Hippocampal formation (tissue), 2 donors: Measurements from ENCODE around the gene METTL17.
"Not testable (repeated sequence)": the region's sequence is repeated elsewhere in the genome, so short reads cannot be mapped to it uniquely, and the experiment has no call there.

ENCODE experiments used
- DNase-seq, 2 donors: peaks; one replicate each; lab custom pipeline; 2025; lab: John Stamatoyannopoulos, UW

Gene METTL17

GRCh38 chr14:20989787-20990600, at the start of gene METTL17:
METTL17 (plus strand) TSS chr14:20989980; CDS start chr14:20990003, 23 bp downstream.
- DNase-seq = peak; percentile 83 to 95

- not testable (repeated sequence) for DNase-seq
These were observed 44.6 kb upstream of the METTL17 start for GRCh38 chr14:20945146-20945545.

GRCh38 chr14:20946707-20947106, 43.1 kb upstream of the METTL17 start:
- DNase-seq = not testable (repeated sequence)

- not testable (repeated sequence) for DNase-seq
These were observed 34.8 kb upstream of the METTL17 start, which contains the start of gene RNASE2 for GRCh38 chr14:20954736-20955537. RNASE2 (plus strand) TSS chr14:20955487; CDS start chr14:20955772, 285 bp downstream.

GRCh38 chr14:20955538-20955873, 34.3 kb upstream of the METTL17 start:
- peak in 1 of 2 donors; percentile 18 for DNase-seq

- no peak for DNase-seq
These were observed 33.3 kb upstream of the METTL17 start for GRCh38 chr14:20956376-20956976.

- not testable (repeated sequence) for DNase-seq
These were observed 30.8 kb upstream of the METTL17 start for GRCh38 chr14:20958946-20959345.

- no peak for DNase-seq
These were observed 20.4 kb upstream of the METTL17 start for GRCh38 chr14:20969336-20969735.

GRCh38 chr14:20970647-20970982, 19.2 kb upstream of the METTL17 start:
- no peak for DNase-seq

- DNase-seq = peak; percentile 68 to 84
These were observed 18.6 kb upstream of the METTL17 start for GRCh38 chr14:20970983-20971704.

- DNase-seq = no peak
These were observed 18.1 kb upstream of the METTL17 start for GRCh38 chr14:20971705-20972021.

- no peak for DNase-seq
These were observed 16.3 kb upstream of the METTL17 start for GRCh38 chr14:20973501-20973900.

- no peak for DNase-seq
These were observed 13.5 kb upstream of the METTL17 start for GRCh38 chr14:20976291-20976690.

GRCh38 chr14:20978687-20979086, 11.1 kb upstream of the METTL17 start:
- DNase-seq = no peak

GRCh38 chr14:20980906-20981305, 8.9 kb upstream of the METTL17 start:
- no peak for DNase-seq

GRCh38 chr14:20982646-20983369, 7.0 kb upstream of the METTL17 start:
- no peak for DNase-seq

GRCh38 chr14:20985650-20986049, 4.1 kb upstream of the METTL17 start:
- not testable (repeated sequence) for DNase-seq

GRCh38 chr14:20986811-20987210, 3.0 kb upstream of the METTL17 start:
- no peak for DNase-seq

GRCh38 chr14:20988717-20989470, 886 bp upstream of the METTL17 start:
- DNase-seq = no peak

GRCh38 chr14:20989471-20989786, 351 bp upstream of the METTL17 start:
- DNase-seq = no peak

- no peak for DNase-seq
These were observed 6.7 kb downstream of the METTL17 start for GRCh38 chr14:20996521-20996920.
